ENCODE measurements around the gene C4B. TPM values are rescaled to one million over a fixed set of nuclear protein-coding genes. Genes with fewer than 3 reads are reported as not detected.

The C4B gene
- total RNA-seq, 1 experiment from 2014 or later = 6.3 TPM

DNA sequence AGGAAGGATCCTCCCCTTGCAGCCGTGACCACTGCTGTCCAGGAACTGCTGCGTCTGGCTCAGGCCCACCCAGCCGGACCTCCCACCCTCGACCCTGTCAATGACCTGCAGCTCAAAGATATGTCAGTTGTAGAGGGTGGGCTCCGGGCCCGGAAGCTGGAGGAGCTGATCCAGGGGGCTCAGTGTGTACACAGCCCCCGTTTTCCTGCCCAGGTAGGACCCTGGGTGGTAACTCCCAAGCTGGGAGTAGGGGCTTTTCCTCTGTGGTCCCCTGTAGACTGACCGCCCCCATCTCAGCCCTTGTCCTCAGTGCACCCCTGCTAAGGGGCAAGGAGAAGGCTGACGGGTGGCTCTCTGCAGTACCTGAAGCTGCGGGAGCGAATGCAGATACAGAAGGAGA, 46.3 kb upstream of the C4B start:
- intact Hi-C loops (cut with micrococcal nuclease) = no loop called here
- Histone ChIP-seq H3K27ac (ENCODE audit: low read depth, low read length) (no peak overlapping the region), H3K4me1 (ENCODE audit: control insufficient read depth in 1 of 2, insufficient read depth in 2 of 2, low read length in 2 of 2) (peaks cover 3 to 21% of the 10 kb centered on the region in 2 experiments; a peak in 3 of 4 replicates), H3K9me2 (ENCODE audit: insufficient read depth) (no peaks in the 10 kb centered on the region), H3K27me3 (ENCODE audit: insufficient read depth, low read length) (no peaks in the 10 kb centered on the region), H2AFZ (ENCODE audit: low read depth, low read length, poor library complexity, severe bottlenecking) (no peak overlapping the region), H3K9me3 (ENCODE audit: control insufficient read depth in 1 of 2, insufficient read depth in 1 of 2, low read depth in 1 of 2, low read length in 2 of 2) (no peaks in the 10 kb centered on the region), H4K20me1 (ENCODE audit: insufficient read depth) (no peaks in the 10 kb centered on the region), H3K36me3 (ENCODE audit: control insufficient read depth in 1 of 2, insufficient read depth in 2 of 2, low read length in 2 of 2) (peaks cover 28 to 39% of the 10 kb centered on the region in 2 experiments; a peak in 3 of 4 replicates), H3K4me3 (replicated peaks in 1 of 2; ENCODE audit: low read depth in 1 of 2, low read length in 2 of 2) (no peak overlapping the region), H3K9ac (ENCODE audit: low read length) (no peak overlapping the region), H3K4me2 (ENCODE audit: low read length) (no peak overlapping the region), H3K79me2 (ENCODE audit: insufficient read depth, low read length) (peaks cover 24% of the 10 kb centered on the region)
- BruUV-seq (replicated peaks) = no TSS peak
- CTCF ChIA-PET = no interaction called here
- RAD21 ChIA-PET (ENCODE audit: low non-redundant PET in 1 of 2, low total read pairs in 2 of 2, uncharacterized antibody in 2 of 2, unreplicated experiment in 2 of 2) = no interaction called here
- POLR2A ChIA-PET = interaction anchor here (1.4 kb wide), 1 partner anchor 9 kb away, joined by 3 read pairs; the partner anchor contains the start of gene SKIC2
- TF ChIP-seq, protein P1, sequence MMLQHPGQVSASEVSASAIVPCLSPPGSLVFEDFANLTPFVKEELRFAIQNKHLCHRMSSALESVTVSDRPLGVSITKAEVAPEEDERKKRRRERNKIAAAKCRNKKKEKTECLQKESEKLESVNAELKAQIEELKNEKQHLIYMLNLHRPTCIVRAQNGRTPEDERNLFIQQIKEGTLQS (IDR thresholded peaks at IDR 0.05) = no peak
- no peak for TF ChIP-seq ELF1 (IDR thresholded peaks at IDR 0.05; ENCODE audit: borderline replicate concordance, low read depth)
- TF ChIP-seq EZH2phosphoT487 (IDR thresholded peaks at IDR 0.05; ENCODE audit: borderline replicate concordance) = no peak
- TF ChIP-seq, protein P2, sequence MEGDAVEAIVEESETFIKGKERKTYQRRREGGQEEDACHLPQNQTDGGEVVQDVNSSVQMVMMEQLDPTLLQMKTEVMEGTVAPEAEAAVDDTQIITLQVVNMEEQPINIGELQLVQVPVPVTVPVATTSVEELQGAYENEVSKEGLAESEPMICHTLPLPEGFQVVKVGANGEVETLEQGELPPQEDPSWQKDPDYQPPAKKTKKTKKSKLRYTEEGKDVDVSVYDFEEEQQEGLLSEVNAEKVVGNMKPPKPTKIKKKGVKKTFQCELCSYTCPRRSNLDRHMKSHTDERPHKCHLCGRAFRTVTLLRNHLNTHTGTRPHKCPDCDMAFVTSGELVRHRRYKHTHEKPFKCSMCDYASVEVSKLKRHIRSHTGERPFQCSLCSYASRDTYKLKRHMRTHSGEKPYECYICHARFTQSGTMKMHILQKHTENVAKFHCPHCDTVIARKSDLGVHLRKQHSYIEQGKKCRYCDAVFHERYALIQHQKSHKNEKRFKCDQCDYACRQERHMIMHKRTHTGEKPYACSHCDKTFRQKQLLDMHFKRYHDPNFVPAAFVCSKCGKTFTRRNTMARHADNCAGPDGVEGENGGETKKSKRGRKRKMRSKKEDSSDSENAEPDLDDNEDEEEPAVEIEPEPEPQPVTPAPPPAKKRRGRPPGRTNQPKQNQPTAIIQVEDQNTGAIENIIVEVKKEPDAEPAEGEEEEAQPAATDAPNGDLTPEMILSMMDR (IDR thresholded peaks at IDR 0.05 in 2 of 3, conservative IDR thresholded peaks at IDR 0.05 in 1 of 3; ENCODE audit: borderline replicate concordance in 1 of 3, insufficient read depth in 1 of 3, low read depth in 2 of 3, low read length in 2 of 3) = no peak
- no peak for DNase-seq (ENCODE audit: low read depth, low spot score)
- ATAC-seq = no peak

Measured in HCT116 (cell line).